Calu3 (cell line): ENCODE results near the gene IL15. TPM values are rescaled to one million over a fixed set of nuclear protein-coding genes. Genes with fewer than 3 reads are reported as not detected.

Experiments used
- BruUV-seq: library from RNA; stranded (reverse); fragments of 400-500 nt; replicated peaks from 2 replicates; lab custom pipeline; 2021; lab: Mats Ljungman, UMichigan
- CTCF ChIA-PET: fragments of 300-600 bp; sonication (Branson Sonifier 250); formaldehyde crosslinking; loops from one replicate; lab custom pipeline; 2022; ENCODE audit warnings: antibody characterized with exemption; lab: Charles Lee
- DNase-seq: peaks from one replicate; pipeline ENCODE4 v3.0.0; 2022
- H3K27ac Mint-ChIP-seq: one replicate; pipeline ENCODE4 v1.8.0; 2022; ENCODE audit warnings: mixed read lengths; ENCODE audit not compliant: unreplicated experiment
- H3K27me3 Mint-ChIP-seq: one replicate; pipeline ENCODE4 v1.8.0; 2022; ENCODE audit warnings: mixed read lengths; ENCODE audit not compliant: unreplicated experiment
- H3K36me3 Mint-ChIP-seq: one replicate; pipeline ENCODE4 v1.8.0; 2022; ENCODE audit warnings: mild to moderate bottlenecking, moderate library complexity, mixed read lengths; ENCODE audit not compliant: insufficient read depth, unreplicated experiment
- H3K4me1 Mint-ChIP-seq: one replicate; pipeline ENCODE4 v1.8.0; 2022; ENCODE audit warnings: mild to moderate bottlenecking, low read depth, mixed read lengths; ENCODE audit not compliant: unreplicated experiment
- H3K4me3 Mint-ChIP-seq: one replicate; pipeline ENCODE4 v1.8.0; 2022; ENCODE audit warnings: mild to moderate bottlenecking, low read depth, moderate library complexity, mixed read lengths; ENCODE audit not compliant: unreplicated experiment
- H3K9me3 Mint-ChIP-seq: one replicate; pipeline ENCODE4 v1.8.0; 2022; ENCODE audit warnings: low read depth, mixed read lengths; ENCODE audit not compliant: unreplicated experiment
- intact Hi-C: fragments of 100-400 bp; cut with micrococcal nuclease; formaldehyde crosslinking; loops from one replicate; pipeline ENCODE4 v1.10.0; 2022; ENCODE audit not compliant: unreplicated experiment
- total RNA-seq: library from RNA; stranded (reverse); gene quantifications from 2 replicates; pipeline ENCODE4 v1.2.3, GENCODE V29; 2022
- TF ChIP-seq, protein P1 (sequence below): fragments of 200-600 bp; IDR thresholded peaks from one replicate; pipeline ENCODE4 v1.8.0; 2022; ENCODE audit warnings: antibody characterized with exemption; ENCODE audit not compliant: unreplicated experiment

Gene IL15
- total RNA-seq, 1 experiment from 2014 or later, result 4.6 TPM

DNA sequence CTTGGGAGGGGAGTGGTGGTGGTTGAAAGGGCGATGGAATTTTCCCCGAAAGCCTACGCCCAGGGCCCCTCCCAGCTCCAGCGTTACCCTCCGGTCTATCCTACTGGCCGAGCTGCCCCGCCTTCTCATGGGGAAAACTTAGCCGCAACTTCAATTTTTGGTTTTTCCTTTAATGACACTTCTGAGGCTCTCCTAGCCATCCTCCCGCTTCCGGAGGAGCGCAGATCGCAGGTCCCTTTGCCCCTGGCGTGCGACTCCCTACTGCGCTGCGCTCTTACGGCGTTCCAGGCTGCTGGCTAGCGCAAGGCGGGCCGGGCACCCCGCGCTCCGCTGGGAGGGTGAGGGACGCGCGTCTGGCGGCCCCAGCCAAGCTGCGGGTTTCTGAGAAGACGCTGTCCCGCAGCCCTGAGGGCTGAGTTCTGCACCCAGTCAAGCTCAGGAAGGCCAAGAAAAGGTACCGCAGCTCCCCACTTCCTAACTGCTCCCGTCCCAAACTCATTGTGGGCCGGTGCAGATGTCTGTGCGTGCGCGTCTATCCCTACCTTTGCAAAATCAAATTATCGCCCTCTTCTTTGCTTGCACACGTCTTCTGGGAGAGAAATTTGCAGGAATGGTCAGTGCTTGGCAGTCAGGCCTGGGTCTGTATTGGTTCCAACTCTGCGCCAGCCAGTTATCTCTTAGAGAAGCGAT, 533 bp downstream of the IL15 start:
- no peaks in the 10 kb centered on the region for H3K27me3 Mint-ChIP-seq

DNA sequence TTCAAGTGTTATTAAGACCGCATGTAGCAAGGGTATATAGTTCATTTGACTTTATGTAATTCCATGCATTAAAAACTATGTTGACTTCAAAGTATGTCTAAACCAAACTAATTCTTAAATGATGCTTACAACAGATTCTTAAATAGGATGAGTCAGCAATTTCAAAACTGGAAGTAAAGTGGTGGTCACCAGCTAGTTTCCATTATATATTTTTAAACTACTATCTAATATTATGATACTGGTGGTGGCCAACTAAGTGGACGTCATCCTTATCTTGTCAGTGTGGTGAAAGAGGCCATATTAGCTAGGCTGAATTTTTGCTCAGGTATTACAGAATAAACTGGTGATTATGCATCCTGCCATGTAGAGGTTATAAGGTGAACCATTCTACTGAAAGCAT, 1.2 kb downstream of the IL15 start:
- CTCF ChIA-PET, result interaction anchor here (0.7 kb wide), 1 partner anchor 49 kb away, joined by 3 read pairs; no protein-coding TSS in a partner anchor
- intact Hi-C loops, result no loop called here
- BruUV-seq, result no TSS peak

More for the DNA sequence above, 533 bp downstream of the IL15 start:
- no peaks in the 10 kb centered on the region for H3K9me3 Mint-ChIP-seq
- DNase-seq, result peak; percentile 40
- TF ChIP-seq, protein P1, sequence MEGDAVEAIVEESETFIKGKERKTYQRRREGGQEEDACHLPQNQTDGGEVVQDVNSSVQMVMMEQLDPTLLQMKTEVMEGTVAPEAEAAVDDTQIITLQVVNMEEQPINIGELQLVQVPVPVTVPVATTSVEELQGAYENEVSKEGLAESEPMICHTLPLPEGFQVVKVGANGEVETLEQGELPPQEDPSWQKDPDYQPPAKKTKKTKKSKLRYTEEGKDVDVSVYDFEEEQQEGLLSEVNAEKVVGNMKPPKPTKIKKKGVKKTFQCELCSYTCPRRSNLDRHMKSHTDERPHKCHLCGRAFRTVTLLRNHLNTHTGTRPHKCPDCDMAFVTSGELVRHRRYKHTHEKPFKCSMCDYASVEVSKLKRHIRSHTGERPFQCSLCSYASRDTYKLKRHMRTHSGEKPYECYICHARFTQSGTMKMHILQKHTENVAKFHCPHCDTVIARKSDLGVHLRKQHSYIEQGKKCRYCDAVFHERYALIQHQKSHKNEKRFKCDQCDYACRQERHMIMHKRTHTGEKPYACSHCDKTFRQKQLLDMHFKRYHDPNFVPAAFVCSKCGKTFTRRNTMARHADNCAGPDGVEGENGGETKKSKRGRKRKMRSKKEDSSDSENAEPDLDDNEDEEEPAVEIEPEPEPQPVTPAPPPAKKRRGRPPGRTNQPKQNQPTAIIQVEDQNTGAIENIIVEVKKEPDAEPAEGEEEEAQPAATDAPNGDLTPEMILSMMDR, result no peak
- peak overlapping the region; percentile 98 for H3K4me3 Mint-ChIP-seq
- peak overlapping the region; percentile 72 for H3K27ac Mint-ChIP-seq
- H3K36me3 Mint-ChIP-seq, result peaks cover 16% of the 10 kb centered on the region
- intact Hi-C loops, result no loop called here
- H3K4me1 Mint-ChIP-seq, result peaks cover 9% of the 10 kb centered on the region
- CTCF ChIA-PET, result no interaction called here
- BruUV-seq, result no TSS peak

DNA sequence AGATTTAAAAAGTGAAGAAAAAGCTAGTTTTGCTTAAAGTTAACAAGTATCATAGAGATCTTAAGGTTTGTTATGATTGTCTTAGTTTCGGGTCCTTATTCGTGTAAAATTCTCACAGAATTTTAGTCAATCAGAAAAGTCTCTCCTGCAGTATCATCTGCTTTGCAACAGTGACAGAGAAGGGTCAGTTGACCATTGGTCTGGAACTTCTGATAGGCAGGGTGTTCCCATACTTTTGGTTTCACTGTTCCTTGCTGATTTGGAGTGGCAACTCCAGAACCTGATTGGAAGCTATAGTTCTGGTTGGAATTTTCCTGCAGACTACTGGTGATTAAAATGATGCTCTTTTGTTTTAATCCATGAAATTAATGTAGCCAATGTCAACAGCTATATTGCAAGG, 1.8 kb downstream of the IL15 start:
- Mint-ChIP-seq H3K27me3 (no peaks in the 10 kb centered on the region), H3K27ac (no peak overlapping the region), H3K4me1 (peaks cover 19% of the 10 kb centered on the region), H3K9me3 (no peaks in the 10 kb centered on the region), H3K36me3 (peaks cover 16% of the 10 kb centered on the region), H3K4me3 (no peak overlapping the region)
- intact Hi-C loops, result no loop called here
- no peak for DNase-seq
- TF ChIP-seq, protein P1, result no peak
- TSS peak; percentile 46 for BruUV-seq
- CTCF ChIA-PET, result interaction anchor here (0.7 kb wide), 1 partner anchor 48 kb away, joined by 3 read pairs; no protein-coding TSS in a partner anchor

More for the DNA sequence above, 1.2 kb downstream of the IL15 start:
- no peaks in the 10 kb centered on the region for H3K9me3 Mint-ChIP-seq
- H3K4me1 Mint-ChIP-seq, result peaks cover 13% of the 10 kb centered on the region
- no peak for DNase-seq
- H3K4me3 Mint-ChIP-seq, result peak overlapping the region; percentile 98
- H3K27me3 Mint-ChIP-seq, result no peaks in the 10 kb centered on the region
- no peak overlapping the region for H3K27ac Mint-ChIP-seq
- TF ChIP-seq, protein P1, result no peak
- H3K36me3 Mint-ChIP-seq, result peaks cover 16% of the 10 kb centered on the region

DNA sequence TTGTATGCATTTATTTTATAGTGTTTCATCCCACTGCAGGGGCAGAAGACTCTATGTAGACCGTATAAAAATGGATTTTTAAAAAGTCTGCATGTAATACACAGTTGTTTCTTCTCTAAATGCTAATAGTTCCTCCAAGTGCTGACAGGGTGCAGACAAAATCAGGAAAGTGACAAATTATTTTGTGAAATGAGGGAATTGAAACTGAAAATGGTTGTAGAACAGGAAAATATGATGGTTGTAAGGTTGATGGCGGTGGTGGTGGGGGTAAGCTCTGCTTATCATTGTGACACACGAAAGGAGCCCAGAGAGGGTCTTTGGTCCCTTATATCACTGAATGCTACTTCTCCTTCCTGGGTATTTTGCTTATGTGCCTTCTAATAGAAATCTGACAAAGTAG, 4.3 kb downstream of the IL15 start:
- no peaks in the 10 kb centered on the region for H3K9me3 Mint-ChIP-seq
- CTCF ChIA-PET, result no interaction called here
- H3K27me3 Mint-ChIP-seq, result no peaks in the 10 kb centered on the region
- H3K36me3 Mint-ChIP-seq, result peaks cover 16% of the 10 kb centered on the region
- peaks cover 31% of the 10 kb centered on the region for H3K4me1 Mint-ChIP-seq
- TF ChIP-seq, protein P1, result no peak
- no peak overlapping the region for H3K27ac Mint-ChIP-seq
- no peak overlapping the region for H3K4me3 Mint-ChIP-seq
- intact Hi-C loops, result no loop called here
- BruUV-seq, result no TSS peak
- no peak for DNase-seq
